Adipose tissue (tissue), 3 donors: Measurements from ENCODE around the gene ZNHIT2. TPM values are rescaled to one million over a fixed set of nuclear protein-coding genes. Genes with fewer than 3 reads are reported as not detected.
A peak's percentile ranks its signal among the peaks of the same experiment; 100 is the strongest.
"Not testable (repeated sequence)": the region's sequence is repeated elsewhere in the genome, so short reads cannot be mapped to it uniquely, and the experiment has no call there.

Experiments
- H3K27ac ChIP-seq: one replicate; pipeline ENCODE4 v1.5.1; 2013; ENCODE audit warnings: low read depth, low read length
- WGBS, 3 donors: extraction: QIAGEN DNeasy Blood & Tissue Kit; methylation state at CpG; one replicate each; pipeline ENCODE4 v1.1.7; 2013; 5-methylcytosine and 5-hydroxymethylcytosine counted together
- polyA plus RNA-seq, 3 donors: library from polyadenylated mRNA; stranded (reverse); fragments of 200-250 nt; gene quantifications; one replicate each; pipeline ENCODE4 v1.2.3, GENCODE V29; 2013
- donor health status: healthy with polysubstance abuse.
- donor health status: Bipolar disorder and iron deficiency.
- donor health status: healthy.

Gene ZNHIT2
- polyA plus RNA-seq, result 10 to 100 TPM in 2 of 3 donors, 1 to 10 TPM in 1; 5.1 to 15.1 (median 12.3) TPM

- WGBS, 3 donors, result 0% methylated on average over 86 to 89 of the region's 89 CpGs
These were observed at the start of gene ZNHIT2 for GRCh38 chr11:65117206-65118096. Gene ZNHIT2, minus strand, starts transcription at chr11:65117701. Its CDS starts 48 bp downstream, at chr11:65117653.

GRCh38 chr11:65166893-65167292, 49.4 kb upstream of the ZNHIT2 start:
- WGBS, 3 donors, result 76 to 89% (median 88%) methylated on average over 3 of the region's 3 CpGs
- no peak overlapping the region for H3K27ac ChIP-seq

More at GRCh38 chr11:65117206-65118096, at the start of gene ZNHIT2:
- peak within 1 kb of the TSS; percentile 21 for H3K27ac ChIP-seq

- 33 to 64% (median 46%) methylated on average over 31 of the region's 31 CpGs for WGBS, 3 donors
- no peak overlapping the region for H3K27ac ChIP-seq
These were observed 48.2 kb upstream of the ZNHIT2 start for GRCh38 chr11:65165410-65166317.

- 79 to 92% (median 86%) methylated on average over 2 of the region's 2 CpGs for WGBS, 3 donors
- no peak overlapping the region for H3K27ac ChIP-seq
These were observed 46.2 kb upstream of the ZNHIT2 start for GRCh38 chr11:65163684-65164083.

- no peak overlapping the region for H3K27ac ChIP-seq
- 74 to 80% (median 79%) methylated on average over 3 of the region's 3 CpGs for WGBS, 3 donors
These were observed 43.1 kb upstream of the ZNHIT2 start for GRCh38 chr11:65160643-65161042.

GRCh38 chr11:65159012-65159411, 41.5 kb upstream of the ZNHIT2 start:
- WGBS, 3 donors, result 72 to 79% (median 74%) methylated on average over 5 of the region's 5 CpGs
- H3K27ac ChIP-seq, result no peak overlapping the region

GRCh38 chr11:65157336-65157735, 39.8 kb upstream of the ZNHIT2 start:
- no peak overlapping the region for H3K27ac ChIP-seq
- 40 to 79% (median 61%) methylated on average over 3 of the region's 3 CpGs for WGBS, 3 donors

GRCh38 chr11:65156926-65157325, 39.4 kb upstream of the ZNHIT2 start:
- WGBS, 3 donors, result 87 to 95% (median 94%) methylated on average over 3 of the region's 3 CpGs
- no peak overlapping the region for H3K27ac ChIP-seq

- WGBS, 3 donors, result 88 to 97% (median 89%) methylated on average over 3 of the region's 3 CpGs
- H3K27ac ChIP-seq, result no peak overlapping the region
These were observed 38.8 kb upstream of the ZNHIT2 start for GRCh38 chr11:65156256-65156655.

GRCh38 chr11:65152122-65152521, 34.6 kb upstream of the ZNHIT2 start:
- peak overlapping the region; percentile 26 for H3K27ac ChIP-seq
- 61 to 83% (median 72%) methylated on average over 2 of the region's 2 CpGs for WGBS, 3 donors

- no peak overlapping the region for H3K27ac ChIP-seq
- 50 to 92% (median 64%) methylated on average over 3 of the region's 3 CpGs for WGBS, 3 donors
These were observed 33.9 kb upstream of the ZNHIT2 start for GRCh38 chr11:65151331-65151899.

- no peak overlapping the region for H3K27ac ChIP-seq
- 19 to 27% (median 20%) methylated on average over 12 of the region's 12 CpGs for WGBS, 3 donors
These were observed 33.2 kb upstream of the ZNHIT2 start for GRCh38 chr11:65150509-65151299.

- WGBS, 3 donors, result 60 to 86% (median 68%) methylated on average over 10 of the region's 10 CpGs
- H3K27ac ChIP-seq, result not testable (repeated sequence)
These were observed 32.6 kb upstream of the ZNHIT2 start for GRCh38 chr11:65150131-65150508.

- 86 to 89% (median 86%) methylated on average over 5 of the region's 5 CpGs for WGBS, 3 donors
- H3K27ac ChIP-seq, result no peak overlapping the region
These were observed 31.2 kb upstream of the ZNHIT2 start for GRCh38 chr11:65148657-65149056.

- H3K27ac ChIP-seq, result no peak overlapping the region
- WGBS, 3 donors, result 77 to 89% (median 81%) methylated on average over 2 of the region's 2 CpGs
These were observed 30.0 kb upstream of the ZNHIT2 start for GRCh38 chr11:65147352-65148075.

GRCh38 chr11:65141896-65142494, 24.5 kb upstream of the ZNHIT2 start:
- H3K27ac ChIP-seq, result no peak overlapping the region
- 71 to 79% (median 77%) methylated on average over 7 of the region's 7 CpGs for WGBS, 3 donors

- no peak overlapping the region for H3K27ac ChIP-seq
- 88 to 90% (median 89%) methylated on average over 15 of the region's 15 CpGs for WGBS, 3 donors
These were observed 19.1 kb upstream of the ZNHIT2 start for GRCh38 chr11:65136515-65137096.
